K562 (cell line): Measurements from ENCODE around the gene C18orf63. TPM values are rescaled to one million over a fixed set of nuclear protein-coding genes. Genes with fewer than 3 reads are reported as not detected.
A peak's percentile ranks its signal among the peaks of the same experiment; 100 is the strongest.

ENCODE experiments used
- ATAC-seq: fragments of 200-7000 bp; cut with Tn5 transposase; 3 replicates; pipeline ENCODE4 v1.9.1; 2020; ENCODE audit warnings: moderate library complexity
- BruUV-seq: library from RNA; stranded (reverse); fragments of 400-500 nt; replicated peaks from 2 replicates; lab custom pipeline; 2021; lab: Mats Ljungman, UMichigan
- CTCF ChIA-PET: fragments of 300-600 bp; formaldehyde crosslinking; extraction: SDS; loops from one replicate; lab custom pipeline; 2021; ENCODE audit warnings: low intra/inter-chr PET ratio; lab: Yijun Ruan, JAX
- POLR2A ChIA-PET: fragments of 300-600, 350-650 bp; sonication (Branson Sonifier 250); formaldehyde crosslinking; extraction: SDS; loops from one replicate; lab custom pipeline; 2021; ENCODE audit warnings: antibody characterized with exemption, inconsistent platforms; lab: Yijun Ruan, JAX
- DNase-seq, 4 experiments: peaks; one replicate each; pipeline versions ENCODE4 v3.0.0 to v3.0.0-alpha.2; 2011 to 2018; ENCODE audit warnings: low spot score in 3 of 4, mixed read lengths in 3 of 4; ENCODE audit errors: extremely low read depth in 1 of 4
- FAIRE-seq: peaks from 2 replicates; lab custom pipeline; 2011; peaks lifted over from hg19 to GRCh38; lab: Jason Lieb, UNC
- H2AFZ ChIP-seq: 2 replicates; pipeline ENCODE4 v1.6.0; 2011; ENCODE audit warnings: low read depth, low read length, control low read depth, inconsistent platforms
- H3K27ac ChIP-seq: fragments of 200-600 bp; 3 replicates; pipeline ENCODE4 v1.8.0; 2011; ENCODE audit warnings: low read depth, mild to moderate bottlenecking, control low read depth, inconsistent platforms, low read length, moderate library complexity, mixed read lengths; ENCODE audit errors: extremely low read depth
- H3K27me3 ChIP-seq, 2 experiments: fragments of 300-600 bp in 1 of 2; 2 replicates in 1 of 2; 3 replicates in 1 of 2; pipeline versions ENCODE4 v1.6.0 to v1.8.0; 2011; ENCODE audit warnings: inconsistent platforms in 2 of 2, low read length in 2 of 2, mild to moderate bottlenecking in 1 of 2, mixed read lengths in 1 of 2, moderate library complexity in 1 of 2; ENCODE audit not compliant: control insufficient read depth in 2 of 2, insufficient read depth in 2 of 2
- H3K36me3 ChIP-seq: fragments of 300-600 bp; 3 replicates; pipeline ENCODE4 v1.8.0; 2011; ENCODE audit warnings: mild to moderate bottlenecking, low read length, inconsistent platforms; ENCODE audit not compliant: control insufficient read depth, insufficient read depth
- H3K4me1 ChIP-seq, 2 experiments: fragments of 200-600 bp in 1 of 2; replicated peaks in 1 of 2; 2 replicates in 1 of 2; 3 replicates in 1 of 2; pipeline versions ENCODE4 v1.5.1 to v1.8.0; 2011; ENCODE audit warnings: inconsistent platforms in 2 of 2, low read length in 2 of 2, mild to moderate bottlenecking in 1 of 2, mixed read lengths in 1 of 2, moderate library complexity in 1 of 2; ENCODE audit not compliant: control insufficient read depth in 2 of 2, insufficient read depth in 2 of 2
- H3K4me2 ChIP-seq: 2 replicates; pipeline ENCODE4 v1.6.1; 2011; ENCODE audit warnings: low read length, control low read depth, inconsistent platforms, mixed read lengths; ENCODE audit not compliant: insufficient read depth
- H3K4me3 ChIP-seq: fragments of 200-600 bp; sonication (generic), shearing (Covaris generic); 2 replicates; pipeline ENCODE4 v1.5.1; 2016; ENCODE audit warnings: control low read depth, inconsistent platforms
- H3K79me2 ChIP-seq: fragments of 200-600 bp; 3 replicates; pipeline ENCODE4 v1.8.0; 2011; ENCODE audit warnings: low read length, inconsistent platforms; ENCODE audit not compliant: control insufficient read depth, insufficient read depth
- H3K9ac ChIP-seq, 2 experiments: 2 replicates each; pipeline versions ENCODE4 v1.6.0 to v1.6.1; 2011; ENCODE audit warnings: low read depth in 2 of 2, low read length in 2 of 2, control low read depth in 1 of 2, inconsistent platforms in 1 of 2, mild to moderate bottlenecking in 1 of 2, mixed read lengths in 1 of 2; ENCODE audit not compliant: insufficient read depth in 1 of 2
- H3K9me1 ChIP-seq: one replicate; pipeline ENCODE4 v1.6.0; 2011; ENCODE audit warnings: inconsistent platforms, mild to moderate bottlenecking, low read length, moderate library complexity; ENCODE audit not compliant: control insufficient read depth, insufficient read depth
- H3K9me3 ChIP-seq: replicated peaks from 2 replicates; pipeline ENCODE4 v1.5.1; 2011; ENCODE audit warnings: low read depth, low read length, inconsistent platforms; ENCODE audit not compliant: control insufficient read depth, insufficient read depth
- H4K20me1 ChIP-seq: replicated peaks from 2 replicates; pipeline ENCODE4 v1.6.1; 2011; ENCODE audit warnings: low read length, inconsistent platforms, mixed read lengths; ENCODE audit not compliant: control insufficient read depth, insufficient read depth
- ELK3 ChIP-seq: fragments of 450-650 bp; formaldehyde crosslinking; IDR thresholded peaks from 2 replicates; pipeline ENCODE4 v1.4.0; 2020; ENCODE audit warnings: mild to moderate bottlenecking
- EWSR1 ChIP-seq: fragments of 450-650 bp; IDR thresholded peaks from 2 replicates; pipeline ENCODE4 v1.6.1; 2018; ENCODE audit warnings: borderline replicate concordance, mild to moderate bottlenecking, low read depth, moderate library complexity; ENCODE audit not compliant: partially characterized antibody
- KAT2B ChIP-seq: IDR thresholded peaks from one replicate; pipeline ENCODE4 v1.6.1; 2012; ENCODE audit warnings: low read depth, mild to moderate bottlenecking, control low read depth, inconsistent platforms, low read length, moderate library complexity
- KLF10 ChIP-seq: fragments of 250-450 bp; sonication (Bioruptor Pico); IDR thresholded peaks from 2 replicates; pipeline ENCODE4 v1.6.1; 2021; ENCODE audit warnings: matching md5 sums
- NFIC ChIP-seq: fragments of 450-650 bp; IDR thresholded peaks from 2 replicates; pipeline ENCODE4 v1.6.1; 2017; ENCODE audit warnings: mild to moderate bottlenecking, inconsistent platforms
- ZNF224 ChIP-seq: sonication (generic); formaldehyde crosslinking; IDR thresholded peaks from 2 replicates; pipeline ENCODE4 v1.8.0; 2022; ENCODE audit warnings: mild to moderate bottlenecking, missing genetic modification reagents
- ZNF316 ChIP-seq: fragments of 450-650 bp; IDR thresholded peaks from 2 replicates; pipeline ENCODE4 v1.6.1; 2016
- WGBS: fragments of 100-300 bp; shearing (Covaris generic); methylation state at CpG from one replicate; pipeline ENCODE4 v1.1.6; 2016; ENCODE audit warnings: low coverage, mixed read lengths; ENCODE audit not compliant: insufficient coverage; ENCODE audit errors: missing lambda C conversion rate; 5-methylcytosine and 5-hydroxymethylcytosine counted together
- in situ Hi-C: fragments of 300-500 bp; cut with MboI; formaldehyde crosslinking; loops from 4 replicates; pipeline ENCODE4 v1.15.0; 2018; ENCODE audit warnings: inconsistent platforms, mixed read lengths
- intact Hi-C: fragments of 100-400 bp; cut with micrococcal nuclease; formaldehyde crosslinking; loops from 2 replicates; pipeline ENCODE4 v1.14.2; 2022
- polyA plus RNA-seq, 8 experiments: library from polyadenylated mRNA; depleted of rRNA in 4 of 8; stranded (reverse) in 5 of 8; unstranded in 3 of 8; fragments of >200 nt; fragmentation: Nextera tagmentation in 2 of 8; fragmentation: Illumina TruSeq in 1 of 8; extraction: Ambion mirVana in 2 of 8; extraction: Trizol in 1 of 8; gene quantifications; 2 replicates each; pipeline versions ENCODE4 v1.2.1 to v1.2.3, GENCODE V29; 2011 to 2014; ENCODE audit warnings: inconsistent platforms in 1 of 8, missing spikeins in 1 of 8
- total RNA-seq, 7 experiments: library from RNA; depleted of rRNA in 6 of 7; stranded (reverse); fragments of >200 nt in 6 of 7; fragmentation: Illumina TruSeq in 2 of 7; extraction: Trizol in 2 of 7; gene quantifications; 2 replicates each; pipeline versions ENCODE4 v1.2.1 to v1.2.3, GENCODE V29; 2011 to 2021; ENCODE audit warnings: low replicate concordance in 1 of 7

The C18orf63 gene
- total and polyA plus RNA-seq, 9 of the 15 experiments (the other 6 are each of a cell fraction or from before 2014, with no cell fraction given): not detected

- TF ChIP-seq ZNF224 (no peak), KAT2B (no peak), NFIC (no peak), ZNF316 (no peak)
- in situ Hi-C loops (no loop called here), intact Hi-C loops (no loop called here)
- WGBS: 0% methylated on average over 9 of the region's 9 CpGs
- Histone ChIP-seq H3K9me3 (no peaks in the 10 kb centered on the region), H3K27ac (no peak overlapping the region), H2AFZ (no peak overlapping the region), H3K9ac (no peak overlapping the region), H3K36me3 (no peaks in the 10 kb centered on the region), H3K4me2 (no peak overlapping the region), H3K9me1 (no peaks in the 10 kb centered on the region), H3K79me2 (no peaks in the 10 kb centered on the region), H3K4me3 (no peak overlapping the region), H3K4me1 (no peaks in the 10 kb centered on the region), H3K27me3 (peaks cover 0 to 21% of the 10 kb centered on the region in 2 experiments; a peak in 3 of 5 replicates), H4K20me1 (no peaks in the 10 kb centered on the region)
- FAIRE-seq (no peak), ATAC-seq (peak; percentile 41; the same call in 1 of the 3 replicates), DNase-seq (peak in 1 of 4 experiments; percentile 7)
- CTCF ChIA-PET: no interaction called here
- no TSS peak for BruUV-seq
- POLR2A ChIA-PET: interaction anchor here (1.0 kb wide), 1 partner anchor 27 kb away, joined by 3 read pairs; no protein-coding TSS in a partner anchor
These were observed 87.3 kb downstream of the C18orf63 start for GRCh38 chr18:74402806-74403433.

GRCh38 chr18:74407888-74408287 lies 92.2 kb downstream of the C18orf63 start:
- in situ Hi-C loops (no loop called here), intact Hi-C loops (no loop called here)
- no peak for FAIRE-seq
- no TSS peak for BruUV-seq
- Histone ChIP-seq H3K36me3 (no peaks in the 10 kb centered on the region), H3K9me3 (no peaks in the 10 kb centered on the region), H3K4me2 (no peak overlapping the region), H3K27ac (no peak overlapping the region), H3K9ac (no peak overlapping the region), H2AFZ (no peak overlapping the region), H3K79me2 (no peaks in the 10 kb centered on the region), H3K4me3 (no peak overlapping the region), H3K4me1 (no peaks in the 10 kb centered on the region), H3K9me1 (no peaks in the 10 kb centered on the region), H3K27me3 (peaks cover 14 to 31% of the 10 kb centered on the region in 2 experiments), H4K20me1 (no peaks in the 10 kb centered on the region)
- POLR2A ChIA-PET: interaction anchor here (0.5 kb wide), 1 partner anchor 716 kb away, joined by 3 read pairs; no protein-coding TSS in a partner anchor
- 0% methylated on average over 2 of the region's 2 CpGs for WGBS
- no peak for TF ChIP-seq KLF10 (CRISPR knock-in tag)
- TF ChIP-seq EWSR1: no peak
- no peak for TF ChIP-seq ELK3 (CRISPR knock-in tag)
- ATAC-seq: no peak
- no peak for DNase-seq
- CTCF ChIA-PET: no interaction called here
